ENCODE results near the gene FERD3L. TPM values are rescaled to one million over a fixed set of nuclear protein-coding genes. Genes with fewer than 3 reads are reported as not detected.

Gene FERD3L
- total and polyA plus RNA-seq, 4 donors, result not detected

GRCh38 chr7:19110776-19111175 lies 34.4 kb downstream of the FERD3L start (continued):
- TF ChIP-seq ZBTB33 (IDR thresholded peaks at IDR 0.05), result no peak
- TF ChIP-seq EGR1 (IDR thresholded peaks at IDR 0.05; ENCODE audit: low read depth in 2 of 2), result no peak
- no peak for TF ChIP-seq NR2F2 (IDR thresholded peaks at IDR 0.05)
- TF ChIP-seq RAD21 (IDR thresholded peaks at IDR 0.05), result no peak
- no peak for TF ChIP-seq ATF3 (IDR thresholded peaks at IDR 0.05)
- no peak for TF ChIP-seq RXRA (IDR thresholded peaks at IDR 0.05)
- no peak for TF ChIP-seq CTCF (IDR thresholded peaks at IDR 0.05; ENCODE audit: low read depth, low read length, missing input control)

GRCh38 chr7:19110026-19110730 lies 35.0 kb downstream of the FERD3L start:
- 17% methylated on average over 11 of the region's 11 CpGs for WGBS
- H3K4me1 ChIP-seq (ENCODE audit: control insufficient read depth in 4 of 4, insufficient read depth in 4 of 4, low read length in 3 of 4), result peaks cover 0 to 16% (median 6%) of the 10 kb centered on the region in 4 donors
- no peak overlapping the region for H3K27ac ChIP-seq (ENCODE audit: low read depth in 1 of 2, low read length in 2 of 2)
- TF ChIP-seq CTCF (IDR thresholded peaks at IDR 0.05; ENCODE audit: low read depth, low read length, missing input control), result no peak
- no peak for TF ChIP-seq SP1 (IDR thresholded peaks at IDR 0.05)
- no peak for TF ChIP-seq HNF4G (IDR thresholded peaks at IDR 0.05)
- TF ChIP-seq REST (IDR thresholded peaks at IDR 0.05), result no peak
- H3K27me3 ChIP-seq (ENCODE audit: control insufficient read depth in 4 of 4, insufficient read depth in 4 of 4, low read length in 3 of 4), result peaks cover 0 to 44% (median 8%) of the 10 kb centered on the region in 4 donors
- peaks cover 0 to 3% (median under 1%) of the 10 kb centered on the region in 4 donors for H3K9me3 ChIP-seq (ENCODE audit: control insufficient read depth in 4 of 4, low read length in 3 of 4)
- no peak overlapping the region for H3K9ac ChIP-seq (ENCODE audit: low read depth in 1 of 2, low read length in 2 of 2)
- H3K36me3 ChIP-seq (ENCODE audit: control insufficient read depth in 4 of 4, insufficient read depth in 3 of 4, low read depth in 1 of 4, low read length in 3 of 4), result no peaks in the 10 kb centered on the region
- DNase-seq (ENCODE audit: low spot score), result no peak
- no peak overlapping the region for H3K4me3 ChIP-seq (ENCODE audit: low read depth in 1 of 3, low read length in 3 of 3)
